ENCODE results near the gene KIF5B.

DNA sequence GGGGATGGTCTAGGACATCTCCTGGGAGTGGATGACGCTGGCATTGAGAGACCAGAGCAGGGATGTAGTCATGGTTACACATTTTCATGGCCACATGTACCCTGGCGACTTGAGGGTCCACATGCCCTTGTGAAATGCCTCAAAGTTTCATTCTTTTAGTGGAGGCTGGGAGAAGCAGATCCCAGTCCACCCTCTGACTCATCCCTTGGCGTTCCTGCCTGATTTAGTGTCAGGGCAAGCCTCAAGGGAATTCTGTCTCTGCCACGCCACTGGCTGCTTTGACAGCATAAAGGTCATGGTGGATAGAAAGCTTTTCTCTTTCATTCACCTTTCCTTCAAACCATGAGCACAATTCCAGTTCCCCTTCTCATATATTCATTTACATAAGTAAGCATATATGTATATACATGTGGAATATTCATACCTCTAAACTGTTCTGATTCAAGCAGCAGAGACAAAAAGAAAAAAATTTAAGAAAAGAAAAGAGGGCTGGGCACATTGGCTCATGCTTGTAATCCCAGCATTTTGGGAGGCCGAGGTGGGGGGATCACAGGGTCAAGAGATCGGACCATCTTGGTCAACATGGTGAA, 21.8 kb upstream of the KIF5B start:
- TF ChIP-seq, protein P1, sequence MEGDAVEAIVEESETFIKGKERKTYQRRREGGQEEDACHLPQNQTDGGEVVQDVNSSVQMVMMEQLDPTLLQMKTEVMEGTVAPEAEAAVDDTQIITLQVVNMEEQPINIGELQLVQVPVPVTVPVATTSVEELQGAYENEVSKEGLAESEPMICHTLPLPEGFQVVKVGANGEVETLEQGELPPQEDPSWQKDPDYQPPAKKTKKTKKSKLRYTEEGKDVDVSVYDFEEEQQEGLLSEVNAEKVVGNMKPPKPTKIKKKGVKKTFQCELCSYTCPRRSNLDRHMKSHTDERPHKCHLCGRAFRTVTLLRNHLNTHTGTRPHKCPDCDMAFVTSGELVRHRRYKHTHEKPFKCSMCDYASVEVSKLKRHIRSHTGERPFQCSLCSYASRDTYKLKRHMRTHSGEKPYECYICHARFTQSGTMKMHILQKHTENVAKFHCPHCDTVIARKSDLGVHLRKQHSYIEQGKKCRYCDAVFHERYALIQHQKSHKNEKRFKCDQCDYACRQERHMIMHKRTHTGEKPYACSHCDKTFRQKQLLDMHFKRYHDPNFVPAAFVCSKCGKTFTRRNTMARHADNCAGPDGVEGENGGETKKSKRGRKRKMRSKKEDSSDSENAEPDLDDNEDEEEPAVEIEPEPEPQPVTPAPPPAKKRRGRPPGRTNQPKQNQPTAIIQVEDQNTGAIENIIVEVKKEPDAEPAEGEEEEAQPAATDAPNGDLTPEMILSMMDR (conservative IDR thresholded peaks at IDR 0.05 in 1 of 2, IDR thresholded peaks at IDR 0.05 in 1 of 2; ENCODE audit: low read depth in 1 of 2, low read length in 2 of 2): no peak
- TF ChIP-seq EZH2 (IDR thresholded peaks at IDR 0.05; ENCODE audit: low read length, missing control alignments): no peak
